Stimulated activated naive CD4-positive, alpha-beta T cell (primary cell): ENCODE measurements around the gene UBE2L5.

Source experiments
- DNase-seq, 6 experiments: peaks; one replicate each; lab custom pipeline; 2025; lab: John Stamatoyannopoulos, UW

Gene UBE2L5

DNA sequence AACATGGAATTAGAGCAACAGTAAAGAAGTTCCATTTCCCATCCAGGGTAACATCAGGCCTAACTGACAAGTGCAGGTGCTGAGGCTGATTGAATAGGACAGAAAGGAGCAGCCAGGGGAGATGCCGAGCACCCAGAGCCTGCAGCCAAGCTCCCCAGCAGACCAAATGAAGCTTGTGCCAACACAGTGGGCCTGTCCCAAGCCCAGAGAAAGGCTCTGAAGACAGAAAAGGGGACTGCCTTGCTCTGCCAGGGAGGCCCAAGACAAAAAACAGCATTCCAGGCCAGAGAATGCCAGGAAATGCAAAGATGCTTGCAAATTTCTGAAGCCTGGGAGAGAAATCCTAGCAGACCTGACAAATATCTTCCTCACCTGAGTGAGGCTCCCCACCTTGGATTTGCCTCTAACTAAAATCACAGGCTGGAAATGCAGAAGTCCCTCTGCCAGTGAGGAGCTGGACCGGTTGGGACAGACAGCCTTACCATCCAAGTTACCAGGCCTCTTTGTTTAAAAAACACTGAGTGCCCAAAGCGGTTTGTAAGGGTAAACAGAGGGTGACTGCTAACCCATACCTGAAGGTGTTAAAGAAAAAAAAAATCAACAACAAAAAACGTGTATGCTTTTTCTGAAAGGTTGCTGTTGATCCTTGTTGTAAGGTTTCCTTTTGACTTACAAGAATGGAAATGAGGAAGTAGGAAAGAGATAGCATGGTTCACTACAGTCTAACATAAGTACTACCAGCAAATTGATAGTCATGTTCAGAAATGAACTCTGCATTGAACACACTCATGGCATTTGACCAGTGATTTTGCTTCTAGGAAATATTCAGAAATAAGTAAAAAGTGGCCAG, 55.3 kb downstream of the UBE2L5 start:
- DNase-seq = no peak
